HG03060 (cell line): ENCODE measurements around the gene GNB1L.

ENCODE experiments used
- ATAC-seq: cut with Tn5 transposase; IDR thresholded peaks from one replicate; pipeline ENCODE4 v1.9.1; 2021; ENCODE audit warnings: low read depth, moderate number of reproducible peaks; ENCODE audit not compliant: unreplicated experiment

The GNB1L gene

DNA sequence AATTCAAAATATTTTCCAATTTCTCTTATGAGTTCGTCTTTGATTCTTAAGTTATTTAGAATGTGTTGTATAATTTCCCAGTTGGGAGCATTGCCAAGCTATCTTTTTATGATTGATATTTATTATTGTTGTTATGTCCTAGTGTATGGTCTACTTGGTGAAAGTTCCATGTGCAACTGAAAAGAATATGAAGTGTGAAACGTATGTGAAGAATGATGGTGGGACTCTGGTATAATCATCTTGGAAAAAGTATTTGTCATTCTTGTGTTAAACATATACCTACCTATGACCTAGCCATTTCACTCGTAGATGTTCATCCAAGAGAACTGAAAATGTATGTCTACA lies 12.0 kb upstream of the GNB1L start:
- no peak for ATAC-seq

DNA sequence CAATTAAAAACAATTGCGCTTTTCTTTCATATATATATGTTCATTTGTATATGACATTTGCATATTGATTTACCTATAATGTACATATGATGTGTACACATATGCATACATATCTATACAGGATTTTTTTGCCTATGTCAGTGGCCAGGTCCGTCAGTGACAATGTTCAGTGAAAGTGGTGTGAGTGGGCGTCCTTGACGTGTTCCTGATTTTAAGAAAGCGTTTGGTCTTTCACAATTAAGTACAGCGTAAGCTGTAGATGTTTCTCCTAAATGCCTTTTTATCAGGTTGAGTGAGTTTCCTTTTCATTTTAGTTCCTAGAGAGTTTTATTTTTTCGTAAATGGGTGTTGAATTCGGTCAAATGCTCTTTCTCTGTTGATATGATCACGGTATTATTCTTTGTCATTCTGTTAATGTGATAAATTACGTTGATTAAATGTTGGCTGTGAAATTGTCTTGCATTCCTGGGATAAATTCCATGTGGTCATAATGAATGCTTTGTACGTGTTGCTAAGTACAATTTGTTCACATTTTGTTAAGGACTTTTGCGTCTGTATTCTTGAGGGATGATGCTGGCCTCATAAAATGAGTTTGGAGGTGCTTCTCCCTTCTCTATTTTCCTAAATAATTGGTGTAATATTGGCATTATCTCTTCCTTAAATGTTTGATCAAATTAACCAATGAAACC lies 10.6 kb upstream of the GNB1L start:
- no peak for ATAC-seq

DNA sequence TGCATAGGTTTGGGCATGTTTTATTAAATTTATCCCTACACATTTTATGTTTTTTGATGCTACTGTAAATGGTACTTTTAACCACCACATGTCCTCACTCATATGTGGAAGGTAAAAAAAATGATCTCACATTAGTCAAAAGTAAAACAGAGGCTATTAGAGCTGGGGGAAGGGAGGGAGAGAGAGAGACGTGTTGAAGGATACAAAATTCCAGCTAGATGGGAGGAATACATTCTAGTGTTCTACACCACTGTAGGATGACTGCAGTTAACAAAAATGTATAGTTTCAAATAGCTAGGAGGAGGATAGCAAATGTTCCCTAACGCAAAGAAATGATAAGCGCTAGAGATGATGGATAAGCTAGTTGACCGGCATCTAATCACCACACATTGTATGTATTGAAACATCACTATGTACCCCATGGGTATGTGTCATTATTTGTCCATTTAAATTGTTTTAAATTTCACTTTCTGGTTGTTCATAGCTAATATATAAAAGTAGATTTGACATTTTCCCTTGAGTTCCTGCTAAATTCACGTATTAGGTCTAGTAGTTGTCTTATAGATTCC lies 9.9 kb upstream of the GNB1L start:
- ATAC-seq, result no peak

DNA sequence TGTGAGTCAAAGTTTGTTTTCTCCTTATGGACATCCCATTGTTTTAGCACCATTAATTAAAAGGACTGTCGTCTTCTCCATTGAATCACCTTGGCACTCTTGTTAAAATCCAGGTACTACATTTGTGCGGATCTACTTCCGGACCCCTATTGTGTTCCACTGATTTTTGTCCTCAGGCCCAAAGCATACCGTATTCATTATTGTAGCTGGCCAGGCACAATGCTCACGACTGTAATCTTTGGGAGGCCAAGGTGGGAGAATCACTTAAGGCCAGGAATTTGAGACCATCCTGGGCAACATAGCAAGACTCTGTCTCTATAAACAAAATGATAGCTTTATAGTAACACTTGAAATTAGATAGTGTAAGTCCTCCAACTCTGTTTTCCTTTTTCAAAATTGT lies 8.9 kb upstream of the GNB1L start:
- ATAC-seq, result no peak

DNA sequence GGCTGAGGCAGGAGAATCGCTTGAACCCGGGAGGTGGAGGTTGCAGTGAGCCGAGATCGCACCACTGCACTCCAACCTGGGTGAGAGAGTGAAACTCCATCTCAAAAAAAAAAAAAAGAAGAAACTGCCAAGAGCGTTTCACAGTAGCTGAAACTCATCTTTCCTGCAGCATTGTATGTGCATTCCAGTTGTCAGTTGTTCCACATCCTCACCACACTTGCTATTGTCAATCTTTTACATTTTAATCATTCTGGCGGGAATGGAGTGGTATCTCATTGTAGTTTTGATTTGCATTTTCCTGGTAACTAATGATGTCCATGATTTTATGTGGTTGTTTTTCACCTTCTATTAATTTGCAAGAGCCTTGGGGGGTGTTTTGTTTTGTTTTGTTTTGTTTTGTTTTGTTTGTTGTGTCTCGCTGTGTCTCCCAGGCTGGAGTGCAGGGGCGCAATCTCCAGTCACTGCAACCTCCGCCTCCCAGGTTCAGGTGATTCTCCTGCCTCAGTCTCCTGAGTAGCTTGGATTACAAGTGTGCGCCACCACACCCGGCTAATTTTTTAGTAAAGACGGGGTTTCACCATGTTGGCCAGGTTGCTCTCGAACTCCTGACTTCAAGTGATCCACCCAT lies 8.1 kb upstream of the GNB1L start:
- no peak for ATAC-seq

DNA sequence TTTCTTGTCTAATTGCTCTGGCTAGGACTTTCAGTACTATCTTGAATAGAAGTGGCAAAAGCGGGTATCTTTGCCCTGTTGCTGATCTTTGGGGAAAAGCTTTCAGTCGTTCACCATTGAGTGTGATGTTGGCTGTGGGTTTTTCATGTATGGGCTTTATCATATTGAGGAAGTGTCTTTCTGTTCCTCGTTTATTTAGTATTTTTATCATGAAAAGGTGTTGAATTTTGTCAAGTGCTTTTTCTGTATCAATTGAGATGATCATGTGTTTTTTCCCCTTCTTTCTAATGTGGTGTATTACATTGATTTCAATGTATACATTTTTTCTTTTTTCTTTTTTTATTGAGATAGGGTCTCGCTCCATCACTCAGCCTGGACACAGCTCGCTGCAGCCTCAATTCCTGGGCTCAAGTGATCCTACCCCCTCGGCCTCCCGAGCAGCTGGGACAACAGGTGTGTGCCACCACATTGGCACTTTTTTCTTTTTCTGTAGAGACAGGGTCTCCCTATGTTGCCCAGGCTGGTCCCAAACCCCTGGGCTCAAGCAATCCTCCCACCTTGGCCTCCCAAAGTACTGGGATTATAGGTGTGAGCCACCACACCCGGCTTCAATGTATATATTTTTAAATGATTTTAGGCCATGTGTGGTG lies 5.3 kb upstream of the GNB1L start:
- ATAC-seq, result no peak

DNA sequence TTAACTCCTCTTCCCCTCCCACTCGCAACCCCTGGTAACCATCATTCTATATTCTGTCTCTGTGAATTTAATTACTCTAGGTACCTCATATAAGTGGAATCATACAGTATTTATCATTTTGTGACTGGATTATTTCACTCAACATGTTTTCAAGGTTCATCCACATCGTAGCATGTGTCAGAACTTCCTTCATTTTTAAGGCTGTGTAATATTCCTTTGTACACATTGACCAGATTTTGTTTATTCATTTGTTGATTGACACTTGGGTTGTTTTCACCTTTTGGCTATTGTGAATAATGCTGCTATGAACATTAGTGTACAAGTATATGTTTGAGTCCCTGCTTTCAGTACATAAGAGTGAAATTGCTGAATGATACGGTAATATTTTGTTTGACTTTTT lies 2.7 kb upstream of the GNB1L start:
- no peak for ATAC-seq

DNA sequence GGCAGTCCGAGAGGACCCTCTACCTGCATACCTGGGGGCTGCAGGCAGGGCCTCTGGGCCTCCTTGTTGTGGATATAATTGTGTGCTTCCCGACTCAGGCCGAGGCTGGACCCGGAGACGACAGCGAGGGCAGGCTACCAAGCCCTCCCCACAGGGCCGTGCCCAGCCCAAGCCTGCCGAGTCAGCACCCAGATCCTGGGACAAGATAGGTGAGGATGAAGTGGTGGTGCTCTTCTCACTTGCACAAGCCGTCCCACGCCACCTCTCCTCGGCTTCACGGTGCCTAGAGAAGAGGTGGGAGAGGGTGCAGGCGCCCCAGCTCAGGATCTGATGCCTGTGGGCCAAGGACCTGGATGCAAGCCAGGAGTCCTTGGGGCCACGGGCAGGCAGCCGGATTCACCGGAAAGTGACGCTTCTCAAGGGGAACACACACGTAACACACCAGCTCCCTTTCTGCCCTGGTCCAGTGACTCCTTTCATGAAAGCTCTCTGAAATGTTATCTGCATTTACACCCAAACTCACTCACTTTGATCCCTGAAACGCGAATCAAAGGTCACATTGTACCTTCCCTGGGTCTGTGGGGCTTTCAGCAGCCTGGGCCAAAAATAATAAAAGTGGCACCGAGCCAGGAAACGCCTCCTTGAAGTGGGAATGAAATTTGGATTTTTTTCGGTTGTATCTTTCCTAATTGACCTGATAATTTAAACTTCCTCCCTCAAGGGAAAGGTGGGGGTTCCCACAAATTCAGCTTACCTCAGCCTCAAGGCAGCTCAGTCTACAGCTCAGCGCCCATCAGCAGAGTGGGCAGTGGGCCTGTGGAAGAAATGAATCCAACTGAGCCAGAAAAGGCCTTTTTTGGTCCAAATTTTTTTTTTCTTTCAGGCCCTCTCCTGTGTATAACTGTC lies 1.1 kb upstream of the GNB1L start:
- ATAC-seq, result peak; percentile 18

DNA sequence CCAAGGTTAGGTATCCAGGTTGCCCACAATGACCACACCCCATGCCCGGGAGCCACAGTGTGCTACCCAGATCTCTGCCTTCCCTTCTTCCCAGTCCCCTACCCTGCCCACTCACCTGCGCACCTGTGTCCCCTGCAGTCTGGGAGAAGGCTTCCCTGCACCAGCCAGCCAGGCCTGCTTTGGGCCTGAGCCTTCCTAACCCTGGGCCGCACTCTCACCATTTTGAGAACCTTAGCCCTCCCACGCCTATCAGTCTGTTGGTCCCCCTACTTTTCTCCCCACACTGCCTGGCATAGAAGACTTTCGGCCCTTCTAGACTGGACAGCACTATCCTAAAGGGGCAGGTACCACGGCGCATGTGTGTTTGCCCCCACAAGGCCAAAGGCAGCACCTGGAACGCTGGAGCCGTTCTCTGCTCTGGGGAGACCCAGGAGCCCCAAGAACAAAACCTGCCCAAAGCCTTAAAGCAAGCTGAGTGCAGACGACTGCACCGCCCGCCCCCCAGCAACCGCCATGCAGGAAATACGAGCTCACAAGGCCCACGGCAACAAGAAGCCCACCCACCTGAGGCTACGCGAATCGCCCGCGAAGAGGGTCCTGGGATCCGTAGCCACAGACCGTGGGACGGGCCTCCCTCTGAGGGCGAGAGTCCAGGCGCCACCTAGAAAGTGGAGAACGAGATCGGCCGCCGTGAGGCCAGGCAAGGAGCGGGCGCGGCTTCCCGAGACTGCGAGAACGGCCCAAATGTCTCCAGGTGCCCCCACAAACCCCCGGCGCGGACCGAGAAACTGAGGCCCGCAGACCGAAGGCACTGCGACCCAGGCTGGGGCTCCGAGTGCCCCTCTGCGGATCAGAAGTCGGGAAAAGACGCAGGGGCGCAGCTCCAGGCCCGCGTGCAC lies 546 bp downstream of the GNB1L start:
- ATAC-seq, result no peak

DNA sequence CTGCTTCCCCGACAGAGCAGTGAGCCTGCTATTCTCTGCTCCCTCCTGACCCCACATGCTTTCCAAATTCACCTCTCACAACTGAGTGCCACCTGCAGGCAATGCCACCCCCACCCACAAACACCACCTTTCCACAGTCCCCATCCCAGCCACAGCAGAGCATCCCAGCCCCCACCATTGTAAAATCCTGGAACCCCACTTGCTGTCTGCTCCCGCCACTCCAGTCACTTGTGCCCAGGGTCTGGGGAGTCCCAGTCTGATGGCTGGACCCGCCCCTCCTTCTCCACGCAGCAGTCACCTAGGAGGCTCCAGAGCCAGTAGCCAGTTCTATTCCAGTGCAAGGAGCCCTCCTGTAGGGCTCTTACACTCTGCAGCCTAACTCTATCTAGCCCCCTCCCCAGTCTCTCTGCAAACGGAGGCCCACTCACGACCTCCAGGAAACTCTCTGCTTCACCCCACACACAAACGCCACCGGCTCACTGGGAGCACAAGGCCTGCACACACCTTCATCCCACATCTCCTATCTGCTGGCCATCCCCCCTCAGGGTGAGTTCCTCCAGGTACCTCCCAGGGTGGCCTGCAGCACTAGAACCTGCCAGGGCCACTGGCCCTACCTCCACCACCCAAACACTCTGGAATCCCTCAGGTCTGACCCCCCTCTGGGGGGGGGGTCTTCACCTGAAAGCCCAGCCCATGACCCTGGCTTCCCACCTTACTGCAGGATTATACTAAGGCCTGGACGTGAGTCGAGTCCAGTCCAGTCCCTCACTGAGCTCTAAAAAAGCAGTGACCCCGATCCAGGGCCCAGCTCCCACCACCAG lies 1.4 kb downstream of the GNB1L start:
- ATAC-seq, result no peak

DNA sequence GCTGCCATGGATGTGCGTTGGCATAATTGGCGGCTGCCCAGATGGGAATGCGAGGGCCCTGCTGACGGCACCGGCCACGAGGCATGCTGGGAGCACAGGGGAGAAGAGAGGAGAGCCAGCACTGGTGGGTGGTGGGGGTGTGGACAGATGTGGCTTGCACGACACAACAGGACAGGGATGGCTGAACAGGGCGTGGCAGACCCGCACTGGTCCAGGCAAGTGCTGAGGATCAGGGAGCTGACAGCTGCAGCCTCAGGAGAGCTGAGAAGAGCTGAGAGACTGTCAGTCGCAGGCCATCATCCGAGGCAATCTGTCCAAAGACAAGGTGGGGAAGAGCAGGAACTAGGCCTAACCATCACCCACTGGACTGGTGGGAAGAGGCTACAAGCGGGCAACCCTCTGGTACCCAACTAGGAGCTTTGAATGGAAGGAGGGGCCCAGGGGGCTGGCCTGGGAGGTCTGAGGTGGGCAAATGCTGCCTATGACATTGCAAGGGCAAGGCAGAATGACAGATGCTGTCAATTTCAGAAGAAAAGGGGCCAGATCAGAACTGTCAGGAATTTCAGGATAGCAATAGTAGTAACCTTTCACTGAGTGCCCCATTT lies 2.4 kb downstream of the GNB1L start:
- ATAC-seq, result no peak

DNA sequence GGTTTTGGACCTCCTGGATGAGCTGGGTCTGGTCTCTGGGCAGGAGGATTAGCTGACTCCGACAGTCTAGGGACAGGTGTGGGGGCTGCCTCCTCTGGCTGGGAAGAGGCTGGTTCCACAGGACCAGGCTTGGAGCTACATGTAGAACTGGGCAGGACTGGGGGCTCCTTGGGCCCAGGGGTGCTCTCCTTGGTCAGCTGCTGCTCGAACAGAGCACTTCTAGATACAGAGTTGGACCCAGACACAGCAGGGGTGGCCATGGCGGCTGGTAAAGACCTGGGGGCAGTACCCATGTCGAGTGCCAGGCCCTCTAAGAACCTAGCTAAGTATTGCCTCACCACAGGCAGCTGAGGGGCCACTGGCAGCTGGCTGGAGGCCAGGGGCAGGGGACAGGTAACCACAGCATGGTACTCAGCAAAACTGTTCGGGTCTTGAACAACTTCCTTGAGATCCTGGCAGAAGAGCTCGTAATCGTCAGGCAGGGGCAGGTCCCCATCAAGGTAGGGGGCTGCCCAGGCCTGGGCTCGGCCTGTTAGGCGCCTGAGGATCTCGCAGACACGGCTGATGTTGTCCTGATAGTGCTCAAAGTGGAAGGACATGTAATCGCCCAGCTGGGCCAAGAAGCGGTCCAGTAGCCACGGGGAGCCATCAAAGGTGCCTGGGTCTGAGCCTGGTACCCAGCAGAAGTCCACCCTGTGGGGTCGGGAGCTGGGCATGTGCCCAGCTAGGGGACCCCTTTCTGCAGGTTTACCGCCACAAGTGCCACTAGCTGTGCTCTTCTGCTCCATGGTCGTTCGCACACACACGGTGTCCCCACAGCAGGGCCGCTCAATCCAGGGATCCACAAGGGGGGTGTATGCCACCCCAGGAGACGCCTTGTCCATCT lies 3.1 kb downstream of the GNB1L start:
- no peak for ATAC-seq

DNA sequence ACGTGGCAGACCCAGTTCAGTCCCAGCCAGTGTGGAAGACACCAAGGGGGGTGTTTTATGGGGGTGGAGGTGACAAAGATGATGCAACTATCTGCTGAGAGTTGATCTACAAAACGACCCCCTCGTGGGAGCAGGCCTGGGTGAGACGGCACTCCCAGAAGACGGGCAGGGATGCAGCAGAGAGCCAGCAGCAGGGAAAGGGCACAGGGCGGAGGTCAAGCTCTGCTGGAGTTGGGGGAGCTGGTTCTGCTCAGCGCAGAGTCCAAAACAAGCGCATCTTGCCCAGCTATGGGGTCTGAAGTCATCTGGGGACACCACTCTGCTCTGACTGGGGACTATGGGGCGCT lies 3.9 kb downstream of the GNB1L start:
- ATAC-seq, result no peak

DNA sequence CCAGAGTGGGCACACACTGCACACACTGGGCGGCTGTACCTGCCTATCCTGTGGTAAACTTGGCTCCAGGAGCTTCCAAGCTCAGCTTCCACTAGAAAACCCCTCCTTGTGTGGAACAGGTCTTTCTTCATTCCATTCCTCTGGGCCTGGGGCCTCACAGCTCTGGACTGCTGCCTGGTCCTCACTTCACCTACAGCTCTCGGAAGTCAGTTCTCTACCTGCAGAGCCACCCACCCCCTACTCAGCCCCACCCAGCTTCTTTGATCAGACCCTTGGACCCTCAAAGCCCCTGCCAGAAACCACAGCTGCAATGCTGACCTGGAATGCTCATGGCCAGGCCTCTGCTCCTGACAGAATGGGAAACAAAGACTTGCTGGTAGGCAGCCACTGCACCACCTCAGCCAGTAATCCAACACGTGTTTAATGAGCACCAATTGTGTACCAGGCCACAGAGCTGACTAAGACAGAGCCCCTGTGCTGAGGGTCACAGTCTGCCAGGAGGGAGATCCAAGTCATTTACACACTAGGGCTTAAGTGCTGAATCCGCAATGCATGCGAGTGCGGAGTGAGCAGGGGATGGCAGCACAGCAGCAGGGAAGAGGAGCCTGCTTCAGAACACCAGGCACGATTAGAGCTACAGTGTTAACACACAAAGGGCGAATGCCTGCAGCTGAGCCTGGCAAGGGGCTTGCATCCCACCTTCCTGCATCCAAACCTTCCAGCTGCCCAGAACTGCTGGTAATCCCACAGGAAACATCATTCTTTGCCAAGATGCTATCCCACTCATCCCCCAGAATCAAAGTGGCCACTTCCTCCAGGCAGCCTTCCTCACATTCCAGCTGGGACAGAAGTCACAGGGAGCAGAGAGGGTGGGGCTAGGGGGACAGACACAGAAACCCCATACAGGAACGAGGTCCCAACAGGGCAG lies 4.6 kb downstream of the GNB1L start:
- no peak for ATAC-seq

DNA sequence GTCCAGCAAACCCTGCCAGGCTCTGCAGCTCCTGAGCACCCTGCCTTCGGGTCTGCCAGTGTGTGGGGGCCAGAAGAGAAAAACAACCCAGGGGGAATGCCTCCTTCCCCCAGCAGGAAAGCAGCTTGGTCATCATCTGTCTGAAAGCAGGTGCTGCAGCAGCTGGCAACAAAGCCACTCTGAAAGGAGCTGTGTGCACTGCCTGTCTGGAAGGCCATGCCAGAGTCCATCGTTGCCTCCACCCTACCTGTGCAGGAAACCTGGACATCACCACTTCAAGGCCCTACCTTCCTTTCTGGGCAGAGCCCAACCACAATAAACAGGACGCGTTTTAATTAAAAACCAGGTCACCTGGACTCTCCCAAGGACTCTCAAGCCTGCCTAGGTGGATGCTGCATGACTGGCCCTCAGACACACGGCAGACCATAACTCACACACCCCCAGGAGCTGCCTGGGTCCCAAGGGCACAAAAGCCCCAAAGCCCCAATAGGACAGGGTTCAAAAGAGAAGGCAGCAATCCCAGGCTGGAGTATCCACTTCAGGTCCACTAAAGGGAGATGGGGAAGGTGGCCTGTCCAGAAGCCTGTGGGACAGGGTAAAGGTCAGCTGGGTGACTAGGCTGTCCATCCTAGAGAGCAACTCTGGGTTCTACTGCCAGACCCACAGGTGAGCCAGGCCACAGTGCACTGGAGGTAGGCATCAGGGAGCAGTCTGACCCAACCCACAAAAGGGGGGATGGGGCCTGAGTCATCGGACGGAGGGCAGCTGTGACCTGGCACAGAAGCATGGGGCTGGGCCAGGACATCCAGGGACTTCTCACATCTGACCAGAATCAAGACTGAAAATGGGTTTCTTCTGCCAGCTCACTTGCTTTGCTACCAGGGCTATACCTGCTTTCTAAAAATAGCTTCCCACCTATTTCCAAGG lies 6.1 kb downstream of the GNB1L start:
- no peak for ATAC-seq

DNA sequence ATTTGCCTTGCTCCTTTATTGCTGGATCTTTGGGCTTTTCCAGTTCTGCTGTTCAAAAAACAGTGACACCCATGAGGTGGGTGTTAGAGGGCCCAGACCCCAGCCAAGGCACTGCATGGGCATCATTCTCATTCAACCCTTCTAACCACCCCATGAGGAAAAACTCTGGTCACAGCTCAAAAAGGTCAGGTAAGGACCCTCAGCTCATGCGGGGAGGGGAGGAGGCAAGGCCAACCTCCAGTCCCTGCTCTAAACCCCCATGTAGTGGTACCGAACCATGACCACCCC lies 7.4 kb downstream of the GNB1L start:
- no peak for ATAC-seq
